PC-9 (cell line): ENCODE results near the gene ZNF524. TPM values are rescaled to one million over a fixed set of nuclear protein-coding genes. Genes with fewer than 3 reads are reported as not detected.

ENCODE experiments used
- BruUV-seq: library from RNA; stranded (reverse); fragments of 400-500 nt; replicated peaks from 2 replicates; lab custom pipeline; 2021; lab: Mats Ljungman, UMichigan
- CTCF ChIA-PET: fragments of 300-600 bp; sonication (Branson Sonifier 250); formaldehyde crosslinking; loops from one replicate; lab custom pipeline; 2022; ENCODE audit warnings: antibody characterized with exemption; lab: Charles Lee
- POLR2A ChIA-PET: fragments of 300-600 bp; sonication (Branson Sonifier 250); formaldehyde crosslinking; loops from one replicate; lab custom pipeline; 2022; ENCODE audit warnings: antibody characterized with exemption; ENCODE audit not compliant: unreplicated experiment; lab: Charles Lee
- DNase-seq, 2 experiments: peaks; one replicate each; pipeline versions ENCODE4 v3.0.0 to v3.0.0-alpha.2; 2015 to 2022; ENCODE audit warnings: mixed read lengths in 1 of 2
- H2AFZ ChIP-seq: fragments of 200-600 bp; sonication (generic); 2 replicates; pipeline ENCODE4 v1.8.1; 2017; ENCODE audit warnings: antibody characterized with exemption
- H3F3A ChIP-seq: fragments of 200-600 bp; sonication (generic); 2 replicates; pipeline ENCODE4 v1.8.1; 2017; ENCODE audit warnings: antibody characterized with exemption, mild to moderate bottlenecking, low read depth; ENCODE audit not compliant: insufficient read depth
- H3K27ac ChIP-seq: fragments of 200-600 bp; sonication (generic); 2 replicates; pipeline ENCODE4 v1.6.1; 2016; ENCODE audit warnings: mixed run types
- H3K27me3 ChIP-seq: fragments of 200-600 bp; sonication (generic); 2 replicates; pipeline ENCODE4 v1.6.1; 2016; ENCODE audit warnings: low read depth, mixed run types; ENCODE audit not compliant: insufficient read depth
- H3K36me3 ChIP-seq: fragments of 200-600 bp; sonication (generic); 2 replicates; pipeline ENCODE4 v1.6.1; 2016; ENCODE audit warnings: low read depth, mixed run types
- H3K4me1 ChIP-seq: fragments of 200-600 bp; sonication (generic); replicated peaks from 2 replicates; pipeline ENCODE4 v1.6.1; 2016; ENCODE audit warnings: mixed run types; ENCODE audit not compliant: insufficient read depth
- H3K4me2 ChIP-seq: fragments of 200-600 bp; sonication (generic); 2 replicates; pipeline ENCODE4 v1.6.1; 2017; ENCODE audit warnings: mixed run types
- H3K4me3 ChIP-seq: fragments of 200-600 bp; sonication (generic); 2 replicates; pipeline ENCODE4 v1.6.1; 2016; ENCODE audit warnings: mixed run types
- H3K79me2 ChIP-seq: fragments of 200-600 bp; sonication (generic); 2 replicates; pipeline ENCODE4 v1.6.1; 2017; ENCODE audit warnings: low read depth, mixed run types
- H3K9me2 ChIP-seq: fragments of 200-600 bp; sonication (generic); 2 replicates; pipeline ENCODE4 v1.8.1; 2017; ENCODE audit warnings: mild to moderate bottlenecking; ENCODE audit not compliant: insufficient read depth
- H3K9me3 ChIP-seq: fragments of 200-600 bp; sonication (generic); 2 replicates; pipeline ENCODE4 v1.8.1; 2016; ENCODE audit warnings: low read depth; ENCODE audit not compliant: insufficient read depth
- H4K20me1 ChIP-seq: fragments of 200-600 bp; sonication (generic); 2 replicates; pipeline ENCODE4 v1.8.1; 2017; ENCODE audit not compliant: insufficient read depth
- EZH2 ChIP-seq: fragments of 200-600 bp; sonication (generic); IDR thresholded peaks from 2 replicates; pipeline ENCODE4 v1.8.0; 2017; ENCODE audit warnings: antibody characterized with exemption, low read depth
- intact Hi-C: fragments of 100-400 bp; cut with micrococcal nuclease; formaldehyde crosslinking; loops from one replicate; pipeline ENCODE4 v1.10.0; 2022; ENCODE audit not compliant: unreplicated experiment
- total RNA-seq: library from RNA; stranded (reverse); gene quantifications from 2 replicates; pipeline ENCODE4 v1.2.3, GENCODE V29; 2021
- TF ChIP-seq, protein P1 (sequence below): fragments of 200-600 bp; sonication (generic); conservative IDR thresholded peaks from 2 replicates; pipeline ENCODE4 v1.6.1; 2017; ENCODE audit warnings: mixed run types, antibody characterized with exemption, mild to moderate bottlenecking, moderate library complexity

The ZNF524 gene
- total RNA-seq, 1 experiment from 2014 or later: 30.0 TPM

DNA sequence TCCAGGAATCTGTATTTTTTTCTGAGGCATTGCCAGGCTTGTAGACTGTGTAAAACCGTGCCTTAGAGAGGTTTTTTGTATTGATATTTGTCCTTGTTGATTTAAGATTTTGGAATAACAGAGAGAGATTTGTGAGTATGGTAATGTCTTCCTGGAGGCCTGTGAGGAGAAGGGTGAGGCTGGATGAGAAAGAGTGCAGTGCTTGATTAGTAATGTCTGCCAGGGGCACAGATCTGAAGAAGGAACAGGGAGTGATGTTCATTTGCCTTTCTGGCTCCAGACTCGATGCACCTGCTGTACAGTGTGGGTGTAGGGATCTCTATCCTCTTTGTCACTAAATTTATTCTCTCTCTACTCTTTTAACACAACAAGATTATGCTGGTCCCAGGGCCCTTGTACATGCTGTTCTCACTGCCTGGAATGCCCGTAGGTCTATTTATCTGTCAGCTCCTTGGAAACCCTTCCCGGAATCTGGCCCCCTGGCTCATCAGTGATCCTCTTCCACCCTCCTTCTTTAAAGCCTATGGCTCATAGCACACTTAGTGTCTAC lies 5.0 kb upstream of the ZNF524 start:
- Histone ChIP-seq H3K36me3 (peaks cover 4% of the 10 kb centered on the region; the same call in 1 of the 2 replicates), H3F3A (peaks cover 29% of the 10 kb centered on the region), H3K27me3 (no peaks in the 10 kb centered on the region), H3K4me3 (no peak overlapping the region), H3K4me2 (no peak overlapping the region), H3K9me2 (no peaks in the 10 kb centered on the region), H3K9me3 (no peaks in the 10 kb centered on the region), H2AFZ (no peak overlapping the region), H3K79me2 (0 out of 2 replicates have a peak, but pooled peaks cover 3% of the 10 kb centered on the region), H3K27ac (no peak overlapping the region), H3K4me1 (no peaks in the 10 kb centered on the region), H4K20me1 (no peaks in the 10 kb centered on the region)
- intact Hi-C loops: loop anchor here (5.0 kb wide), 1 partner anchor 428 kb away; the partner anchor contains the start of gene DNAAF3
- CTCF ChIA-PET: no interaction called here
- POLR2A ChIA-PET: interaction anchor here (0.6 to 0.7 kb wide), 3 partner anchors 8 to 532 kb away, joined by 3 to 5 read pairs (median 4); partner anchors contain the start of gene RDH13
- no TSS peak for BruUV-seq
- TF ChIP-seq, protein P1, sequence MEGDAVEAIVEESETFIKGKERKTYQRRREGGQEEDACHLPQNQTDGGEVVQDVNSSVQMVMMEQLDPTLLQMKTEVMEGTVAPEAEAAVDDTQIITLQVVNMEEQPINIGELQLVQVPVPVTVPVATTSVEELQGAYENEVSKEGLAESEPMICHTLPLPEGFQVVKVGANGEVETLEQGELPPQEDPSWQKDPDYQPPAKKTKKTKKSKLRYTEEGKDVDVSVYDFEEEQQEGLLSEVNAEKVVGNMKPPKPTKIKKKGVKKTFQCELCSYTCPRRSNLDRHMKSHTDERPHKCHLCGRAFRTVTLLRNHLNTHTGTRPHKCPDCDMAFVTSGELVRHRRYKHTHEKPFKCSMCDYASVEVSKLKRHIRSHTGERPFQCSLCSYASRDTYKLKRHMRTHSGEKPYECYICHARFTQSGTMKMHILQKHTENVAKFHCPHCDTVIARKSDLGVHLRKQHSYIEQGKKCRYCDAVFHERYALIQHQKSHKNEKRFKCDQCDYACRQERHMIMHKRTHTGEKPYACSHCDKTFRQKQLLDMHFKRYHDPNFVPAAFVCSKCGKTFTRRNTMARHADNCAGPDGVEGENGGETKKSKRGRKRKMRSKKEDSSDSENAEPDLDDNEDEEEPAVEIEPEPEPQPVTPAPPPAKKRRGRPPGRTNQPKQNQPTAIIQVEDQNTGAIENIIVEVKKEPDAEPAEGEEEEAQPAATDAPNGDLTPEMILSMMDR: no peak
- no peak for TF ChIP-seq EZH2
- DNase-seq: peak in 1 of 2 experiments; percentile 29

DNA sequence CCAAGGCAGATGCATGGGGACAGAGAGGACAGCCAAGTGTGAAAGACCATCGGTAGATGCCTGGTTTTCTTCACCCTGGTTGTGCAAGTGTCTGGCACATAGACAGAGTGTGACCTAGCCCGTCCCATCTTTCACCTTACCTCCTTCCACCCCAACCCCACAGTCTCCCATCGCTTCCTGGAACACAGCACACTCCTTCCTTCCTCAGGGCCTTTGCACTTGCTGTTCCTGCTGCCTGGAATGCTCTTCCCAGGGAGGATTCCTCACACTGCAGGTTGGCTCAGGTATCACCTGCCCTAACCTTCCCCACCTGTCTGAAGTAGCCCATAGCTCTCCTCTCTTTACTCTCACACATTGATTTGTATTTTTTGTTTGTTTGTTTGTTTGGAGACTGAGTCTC lies 3.8 kb upstream of the ZNF524 start:
- DNase-seq: peak in 1 of 2 experiments; percentile 11
- H3K4me3 ChIP-seq: no peak overlapping the region
- no peak overlapping the region for H3K27ac ChIP-seq
- no peak overlapping the region for H2AFZ ChIP-seq
- H3K4me1 ChIP-seq: 0 out of 2 replicates have a peak, but pooled peaks cover 6% of the 10 kb centered on the region
- H3K27me3 ChIP-seq: no peaks in the 10 kb centered on the region
- H3K9me2 ChIP-seq: no peaks in the 10 kb centered on the region
- peaks cover 11% of the 10 kb centered on the region for H3K79me2 ChIP-seq
- intact Hi-C loops: loop anchor here (5.0 kb wide), 1 partner anchor 429 kb away; the partner anchor contains the start of gene DNAAF3
- no TSS peak for BruUV-seq
- ChIA-PET CTCF (no interaction called here), POLR2A (no interaction called here)
- peaks cover 24% of the 10 kb centered on the region; the same call in 1 of the 2 replicates for H3F3A ChIP-seq
- no peaks in the 10 kb centered on the region for H3K9me3 ChIP-seq
- no peaks in the 10 kb centered on the region for H4K20me1 ChIP-seq
- TF ChIP-seq EZH2: no peak
- TF ChIP-seq, protein P1: no peak
- H3K36me3 ChIP-seq: peaks cover 4% of the 10 kb centered on the region; the same call in 1 of the 2 replicates
- no peak overlapping the region for H3K4me2 ChIP-seq

DNA sequence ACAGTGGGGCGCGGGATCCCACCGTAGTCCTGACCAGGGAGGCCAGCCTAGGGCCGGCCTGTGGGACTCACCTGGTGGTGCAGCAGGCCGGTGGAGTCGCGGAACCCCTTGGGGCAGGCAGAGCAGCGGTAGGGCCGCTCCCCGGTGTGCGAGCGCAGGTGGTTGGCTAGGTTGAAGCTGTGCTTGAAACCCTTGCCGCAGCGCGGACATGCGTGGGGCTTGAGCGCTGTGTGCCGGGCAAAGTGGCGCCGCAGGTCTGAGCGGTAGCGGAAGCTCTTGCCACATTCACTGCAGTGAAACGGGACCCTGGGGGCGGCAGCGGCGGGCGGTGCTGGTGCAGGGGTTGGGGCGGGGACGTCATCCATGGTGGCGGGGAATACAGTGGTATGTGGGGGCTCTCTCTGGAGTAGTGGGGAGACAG lies 2.6 kb upstream of the ZNF524 start:
- Histone ChIP-seq H3K36me3 (peaks cover 4% of the 10 kb centered on the region; the same call in 1 of the 2 replicates), H3K4me2 (no peak overlapping the region), H4K20me1 (no peaks in the 10 kb centered on the region), H3K9me3 (no peaks in the 10 kb centered on the region), H3K27me3 (no peaks in the 10 kb centered on the region), H2AFZ (no peak overlapping the region), H3K27ac (no peak overlapping the region), H3K79me2 (peaks cover 18% of the 10 kb centered on the region), H3K4me3 (no peak overlapping the region), H3F3A (peaks cover 27% of the 10 kb centered on the region; the same call in 1 of the 2 replicates), H3K4me1 (0 out of 2 replicates have a peak, but pooled peaks cover 7% of the 10 kb centered on the region), H3K9me2 (no peaks in the 10 kb centered on the region)
- POLR2A ChIA-PET: interaction anchor here (0.6 kb wide), 1 partner anchor 1647 kb away, joined by 3 read pairs; no protein-coding TSS in a partner anchor
- no TSS peak for BruUV-seq
- intact Hi-C loops: loop anchor here (5.0 kb wide), 1 partner anchor 430 kb away; the partner anchor contains the start of gene DNAAF3
- CTCF ChIA-PET: no interaction called here
- TF ChIP-seq EZH2: no peak
- peak in 1 of 2 experiments; percentile 30 for DNase-seq
